Measurements from ENCODE around the gene TMEM95.

TMEM95 gene

DNA sequence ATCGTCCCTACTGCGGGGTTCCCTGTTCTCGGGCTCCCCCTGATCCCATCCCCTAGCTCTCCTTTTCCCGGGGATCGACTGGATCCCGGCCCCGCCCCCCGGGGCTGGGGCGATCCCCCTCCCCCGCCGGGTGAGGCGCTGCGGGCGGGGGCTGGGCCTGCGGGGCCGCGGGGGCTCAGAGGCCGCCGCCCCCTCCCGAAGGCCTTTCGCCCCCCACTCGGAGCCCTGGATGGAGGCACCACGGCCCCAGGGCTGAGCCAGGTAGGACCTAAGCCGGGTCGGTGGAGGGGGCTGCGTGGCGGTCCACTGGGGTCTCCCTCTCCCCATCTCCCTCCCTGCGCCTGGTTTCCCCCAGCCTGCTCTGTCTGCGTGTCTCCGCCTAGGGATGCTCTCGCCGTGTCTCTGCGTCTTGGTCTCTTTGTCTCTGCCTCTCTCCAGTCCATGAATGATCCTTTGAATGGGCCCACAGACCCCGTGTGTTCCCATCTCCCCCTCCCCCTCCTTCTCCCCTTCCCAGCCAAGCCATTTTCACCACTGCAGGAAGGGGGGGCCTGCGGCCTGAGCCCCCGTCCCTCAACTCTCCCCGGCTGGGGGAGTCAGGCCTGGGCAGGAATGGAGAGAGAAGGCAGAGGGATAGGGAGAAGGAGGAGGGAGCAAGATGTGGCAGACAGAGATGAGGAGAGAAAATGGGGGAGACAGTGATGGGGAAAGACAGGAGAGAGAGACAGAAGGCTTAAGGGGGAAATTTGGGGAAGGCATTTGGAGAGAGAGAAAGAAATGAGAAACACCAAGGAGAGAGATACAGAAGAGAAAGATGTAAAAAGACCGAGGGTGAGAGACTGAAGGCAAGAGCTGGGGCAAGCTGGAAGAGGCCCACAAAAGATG lies 50.6 kb downstream of the TMEM95 start:
- no peak for DNase-seq

DNA sequence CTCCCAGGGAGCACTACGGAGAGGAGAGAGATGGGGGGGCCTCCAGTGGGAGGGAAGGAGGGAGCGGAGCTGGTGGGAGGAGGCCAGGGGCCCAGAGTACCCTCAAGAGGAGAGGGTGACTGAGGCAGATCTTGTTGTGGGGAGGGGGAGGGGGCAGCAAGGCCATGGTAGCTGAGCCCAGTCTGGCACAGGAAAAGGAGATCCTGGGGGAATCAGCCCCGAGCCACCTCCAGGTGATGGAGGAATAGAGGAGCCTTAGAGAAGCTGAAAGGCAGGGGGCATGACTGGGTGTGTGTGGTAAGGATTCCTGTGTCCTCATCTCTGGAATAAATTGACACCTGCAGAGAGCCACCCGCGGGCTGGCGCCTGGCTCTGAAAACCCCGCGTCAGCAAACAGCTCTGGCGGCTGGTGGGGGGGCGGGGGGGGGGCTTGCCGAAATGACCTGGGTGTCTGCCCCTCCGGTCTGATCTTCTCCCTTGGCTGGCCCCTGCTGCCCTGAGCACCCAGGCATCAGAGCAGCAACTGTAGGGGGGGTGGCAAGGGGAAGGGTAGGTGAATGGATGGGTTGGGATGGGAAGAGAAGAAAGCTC lies 51.4 kb downstream of the TMEM95 start:
- no peak for DNase-seq
